NCI-H2171 treated with DMSO at 0.1 percent for 48 hours (cell line): ENCODE data around the gene CDH13.

Source experiments
- DNase-seq: peaks from one replicate; lab custom pipeline; 2025; lab: John Stamatoyannopoulos, UW

Gene CDH13

DNA sequence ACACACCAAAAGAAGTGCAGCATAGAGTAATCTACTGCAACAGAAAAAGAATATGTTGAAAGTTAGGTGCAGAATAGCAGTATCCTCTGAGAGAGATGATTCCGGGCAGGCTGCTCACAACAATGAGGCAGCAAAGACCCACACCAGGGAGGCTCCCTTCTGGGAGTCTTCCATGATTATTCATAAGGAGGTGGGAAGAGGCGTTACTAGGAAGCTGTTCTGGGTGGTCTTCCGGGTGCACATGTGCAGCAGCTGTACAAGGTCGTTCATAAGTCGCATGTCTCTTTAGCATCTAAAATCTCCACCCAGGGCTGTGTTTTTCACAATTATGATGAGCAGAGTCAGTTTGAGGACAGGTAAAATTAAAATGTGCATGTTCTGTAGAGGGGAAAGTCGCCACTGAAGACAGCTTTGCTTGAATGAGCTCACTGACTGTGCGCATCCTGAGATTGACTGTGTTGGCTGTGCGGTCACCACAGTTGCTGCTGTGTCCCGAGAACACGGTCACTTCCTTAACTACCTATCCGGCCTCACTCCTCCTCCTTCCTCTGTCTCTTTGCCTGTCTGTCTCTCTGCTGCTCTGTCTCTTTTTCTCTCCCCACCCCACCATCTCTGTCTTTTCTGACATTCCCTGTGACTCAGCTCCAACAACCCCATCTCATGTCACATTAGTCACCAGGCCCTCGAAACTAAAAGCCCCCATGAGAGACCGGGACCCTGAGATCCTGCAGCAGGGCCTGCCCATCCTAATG is 1055.5 kb downstream of the CDH13 start:
- no peak for DNase-seq

DNA sequence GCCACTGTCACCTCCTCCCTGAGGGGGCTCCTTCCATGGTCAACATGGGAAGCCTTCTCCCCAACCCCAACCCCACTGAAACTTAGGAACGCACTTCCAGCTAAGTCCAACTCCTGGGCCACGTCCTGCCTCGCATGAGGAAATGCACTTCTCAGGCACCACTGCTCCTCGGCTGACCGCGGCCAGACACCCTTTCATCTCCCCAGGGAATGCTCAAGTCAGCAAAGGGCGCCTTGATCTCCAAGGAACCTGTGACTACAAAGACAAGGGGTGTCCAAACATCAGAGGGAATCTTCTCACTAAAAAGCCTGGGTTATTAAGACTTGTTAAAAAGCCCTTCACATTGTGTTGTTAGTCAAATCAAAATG is 1056.1 kb downstream of the CDH13 start:
- DNase-seq: no peak

DNA sequence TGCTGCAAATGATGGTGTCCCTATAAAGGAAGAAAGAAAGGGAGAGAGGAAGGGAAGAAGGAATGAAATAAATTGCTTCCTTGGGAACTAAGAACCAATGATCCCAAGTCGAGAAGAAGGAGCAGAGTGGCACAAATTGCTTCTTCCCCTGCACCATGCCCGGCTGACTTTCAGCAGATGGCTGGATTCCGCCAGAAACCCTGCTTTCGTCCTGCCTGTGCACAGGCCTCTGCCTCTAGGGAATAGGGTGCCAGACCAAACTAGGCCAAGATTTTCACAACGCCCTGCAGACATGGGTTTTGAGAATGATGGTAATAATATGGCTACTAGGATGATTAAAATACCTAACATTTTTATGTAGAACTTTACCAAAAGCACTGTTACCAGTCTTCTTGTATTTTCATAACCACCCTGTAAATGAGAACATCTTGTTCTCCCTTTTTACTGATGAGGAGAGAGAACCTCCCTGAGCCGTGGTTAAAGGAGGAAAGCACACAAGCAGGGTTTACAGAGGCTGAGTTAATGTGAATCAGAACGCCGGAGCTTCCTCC is 1058.9 kb downstream of the CDH13 start:
- DNase-seq: no peak

DNA sequence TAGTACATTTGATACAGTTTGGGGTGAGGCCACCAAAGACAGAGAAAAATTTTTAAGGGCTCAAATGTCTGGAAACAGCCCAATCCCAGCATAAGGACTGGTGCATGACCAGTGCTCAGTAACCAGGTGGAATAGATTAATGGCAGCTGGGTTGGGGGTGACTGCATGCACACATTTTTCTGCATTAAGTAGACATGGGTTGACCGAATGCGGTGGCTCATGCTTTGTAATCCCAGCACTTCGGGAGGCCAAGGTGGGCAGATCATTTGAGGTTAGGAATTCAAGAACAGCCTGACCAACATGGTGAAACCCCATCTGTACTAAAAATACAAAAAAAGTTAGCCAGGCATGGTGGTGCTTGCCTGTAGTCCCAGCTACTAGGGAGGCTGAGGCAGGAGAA is 1060.0 kb downstream of the CDH13 start:
- no peak for DNase-seq

DNA sequence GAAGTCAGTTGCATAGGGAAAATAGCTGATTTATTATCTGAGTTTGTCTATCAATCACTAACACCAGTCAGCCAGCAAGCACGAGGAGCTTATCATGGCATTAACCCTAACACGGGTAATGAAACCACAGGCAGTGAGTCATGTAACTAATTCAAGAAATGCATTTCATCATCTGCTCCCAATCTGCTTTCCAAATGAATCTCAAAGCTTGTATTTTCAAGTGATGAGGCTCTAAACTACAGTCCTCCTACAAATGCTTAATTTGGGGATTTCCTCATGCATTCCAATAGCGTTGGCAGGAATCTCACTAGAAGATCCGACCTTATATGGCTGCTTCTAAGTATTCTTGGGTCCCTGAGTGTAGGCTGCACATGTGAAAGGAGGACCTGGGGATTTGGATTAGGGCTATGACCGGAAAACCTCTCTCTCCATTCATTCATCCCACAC is 1062.6 kb downstream of the CDH13 start:
- no peak for DNase-seq

DNA sequence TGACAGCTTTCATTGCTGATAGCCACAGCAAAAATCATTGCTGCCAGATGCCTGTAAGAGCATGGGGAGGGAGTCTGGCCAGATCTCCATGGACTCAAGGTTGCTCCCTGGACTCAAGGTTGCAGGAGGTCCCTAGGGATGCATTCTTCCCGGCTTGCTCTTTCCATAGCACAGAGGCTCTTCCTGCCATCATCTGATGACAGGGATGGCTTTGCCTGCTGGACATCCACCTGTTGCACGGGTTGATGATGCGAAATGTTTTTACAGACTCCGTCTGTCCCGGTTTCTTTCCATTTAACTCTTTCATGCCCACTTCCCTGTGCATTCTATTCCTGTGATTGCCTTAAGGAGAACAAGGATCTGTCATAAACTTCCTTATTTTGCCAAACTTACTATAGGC is 1065.5 kb downstream of the CDH13 start:
- DNase-seq: no peak

DNA sequence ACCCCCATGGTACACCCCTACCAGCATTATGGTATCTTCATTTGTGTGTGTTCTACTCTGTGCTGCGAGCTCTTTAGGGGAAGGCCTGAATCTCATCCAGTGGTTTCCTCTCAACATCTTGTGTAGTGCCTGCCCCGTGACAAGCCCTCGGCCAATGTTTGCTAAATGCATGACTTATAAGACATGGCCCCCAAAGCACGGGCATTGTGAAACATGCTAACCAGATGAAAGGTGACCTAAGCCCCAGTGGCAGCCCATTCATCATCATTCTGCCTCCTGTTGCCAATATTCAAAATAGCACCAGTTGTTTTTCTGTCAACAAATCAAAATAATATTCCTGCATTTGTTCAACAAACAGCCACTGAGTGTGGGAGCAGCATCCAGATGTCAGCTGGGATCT is 1072.2 kb downstream of the CDH13 start:
- no peak for DNase-seq

DNA sequence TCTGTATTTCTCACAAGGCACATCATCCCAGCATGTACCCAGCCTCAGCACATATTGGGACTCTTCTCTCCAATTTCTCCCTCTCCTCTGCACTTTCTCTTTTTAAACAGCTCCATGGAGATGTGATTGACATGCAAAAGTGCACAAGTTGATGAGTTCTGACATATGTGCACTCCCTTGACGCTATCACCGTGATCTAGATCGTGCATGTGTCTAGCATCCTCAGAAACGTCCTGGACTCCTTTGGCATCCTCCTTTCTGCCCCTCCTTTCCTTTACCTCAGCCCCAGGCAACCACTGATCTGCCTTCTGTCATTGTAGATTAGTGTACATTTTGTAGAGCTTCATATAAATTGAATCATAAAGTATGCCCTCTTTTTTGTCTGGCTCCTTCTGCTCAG is 1073.0 kb downstream of the CDH13 start:
- DNase-seq: no peak

DNA sequence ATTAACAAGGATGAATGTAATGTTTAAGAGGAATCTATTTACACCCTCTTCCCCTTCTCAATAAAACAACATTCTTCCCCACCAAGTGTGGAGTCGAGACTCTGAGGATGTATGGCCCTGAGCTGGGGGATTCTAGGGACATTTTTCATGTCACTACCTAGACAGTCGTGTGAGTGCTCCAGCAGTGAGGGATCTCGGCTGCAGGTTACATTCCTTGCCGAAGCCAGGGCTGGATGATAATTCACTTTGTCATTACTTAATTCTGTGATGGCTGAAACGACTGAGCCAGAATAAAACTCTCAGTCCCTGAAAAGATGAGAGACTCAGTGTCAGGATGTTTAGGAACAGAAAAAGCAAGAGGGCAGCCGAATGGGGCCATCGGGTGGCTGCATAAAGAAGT is 1074.1 kb downstream of the CDH13 start:
- DNase-seq: no peak

DNA sequence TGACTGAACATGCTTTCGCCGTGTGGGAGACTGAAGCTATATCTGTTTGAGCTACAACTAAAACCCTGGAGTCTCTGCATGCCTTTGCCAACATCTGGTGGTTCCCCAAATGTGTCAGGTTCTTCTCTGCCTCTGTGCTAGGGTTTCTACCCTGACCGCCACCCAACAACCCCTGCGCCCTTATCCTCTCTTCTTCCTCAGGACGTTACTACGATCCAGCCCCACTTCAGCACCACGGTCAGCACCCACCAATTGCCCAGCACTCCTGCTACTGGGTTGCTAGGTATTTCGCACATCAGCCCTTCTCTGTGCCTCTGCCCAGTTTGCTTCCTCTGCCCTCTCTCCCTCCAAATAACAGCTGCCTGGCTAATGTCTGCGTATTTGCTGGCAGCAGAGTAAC is 1074.7 kb downstream of the CDH13 start:
- DNase-seq: no peak

DNA sequence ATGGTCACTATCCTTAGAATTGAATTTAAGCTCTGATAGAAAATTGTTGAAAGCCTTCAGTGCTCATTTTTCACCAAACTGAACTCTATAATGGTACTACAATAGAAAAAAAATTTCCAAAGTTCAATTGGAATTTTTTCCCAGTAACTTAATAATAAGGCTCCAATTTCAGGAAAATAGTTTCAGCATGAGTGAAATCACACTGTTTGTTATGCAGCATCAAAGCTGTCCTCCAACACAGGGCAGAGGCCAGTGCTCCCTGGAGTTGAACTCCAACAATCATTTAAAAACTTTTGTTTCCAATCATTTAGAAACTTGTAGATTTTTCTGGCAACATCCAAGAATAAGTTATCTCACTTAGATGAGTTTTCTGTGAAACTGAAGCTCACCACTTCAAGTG is 1077.9 kb downstream of the CDH13 start:
- DNase-seq: no peak

DNA sequence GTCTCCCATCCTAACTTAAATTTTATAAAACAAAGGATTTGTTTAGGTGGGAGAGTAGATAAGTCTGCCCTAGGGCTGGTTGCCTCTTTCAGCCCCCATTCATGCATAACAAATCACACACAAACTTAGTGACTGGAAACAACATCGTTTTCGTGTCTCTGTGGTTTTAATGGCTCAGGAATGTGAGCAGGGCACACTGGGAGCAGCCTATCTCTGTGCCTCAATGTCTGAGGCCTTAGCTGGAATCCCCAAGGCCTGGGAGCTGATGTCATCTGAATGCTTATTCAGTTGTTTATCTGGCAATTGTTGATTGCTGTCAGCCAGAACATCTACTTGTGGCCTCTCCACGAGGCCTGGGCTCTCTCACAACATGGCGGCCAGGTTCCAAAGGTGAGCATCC is 1079.1 kb downstream of the CDH13 start:
- no peak for DNase-seq

DNA sequence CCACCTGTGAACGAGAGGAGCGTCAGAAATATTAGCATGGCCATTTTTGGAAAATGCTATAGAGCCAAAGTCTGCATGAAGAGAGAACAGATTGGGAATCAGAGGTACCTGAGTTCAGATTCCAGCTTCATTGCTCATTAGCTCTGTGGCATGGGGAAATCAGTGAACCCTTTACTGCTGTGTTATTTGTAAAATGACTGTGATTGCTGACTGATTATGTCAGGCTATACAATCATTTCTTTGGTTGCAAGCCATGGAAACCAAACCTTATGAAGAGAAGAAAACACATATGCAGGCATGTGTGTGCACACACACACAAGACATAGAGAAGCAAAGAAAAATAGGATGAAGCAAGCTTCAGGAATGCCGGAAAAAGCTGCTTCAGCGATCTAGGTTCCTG is 1079.6 kb downstream of the CDH13 start:
- no peak for DNase-seq

DNA sequence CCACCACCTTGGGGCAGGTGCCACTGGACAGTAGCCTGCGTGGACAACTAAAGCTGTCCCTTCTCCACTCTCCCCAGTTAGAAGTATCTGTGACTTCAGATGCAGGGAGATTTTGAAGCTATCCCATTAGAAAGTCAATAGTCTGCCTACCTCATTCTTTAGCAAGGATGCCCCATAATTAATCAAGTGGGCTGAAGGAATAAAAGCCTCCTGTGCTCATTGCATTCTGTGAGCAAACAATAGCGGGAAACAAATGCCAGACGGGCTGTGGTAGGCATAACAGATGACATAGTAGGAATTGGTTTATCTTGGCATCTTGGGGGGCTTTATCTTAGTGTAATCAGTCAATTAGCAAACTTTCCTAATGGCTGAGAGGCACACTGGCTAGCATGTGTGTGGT is 1084.3 kb downstream of the CDH13 start:
- no peak for DNase-seq

DNA sequence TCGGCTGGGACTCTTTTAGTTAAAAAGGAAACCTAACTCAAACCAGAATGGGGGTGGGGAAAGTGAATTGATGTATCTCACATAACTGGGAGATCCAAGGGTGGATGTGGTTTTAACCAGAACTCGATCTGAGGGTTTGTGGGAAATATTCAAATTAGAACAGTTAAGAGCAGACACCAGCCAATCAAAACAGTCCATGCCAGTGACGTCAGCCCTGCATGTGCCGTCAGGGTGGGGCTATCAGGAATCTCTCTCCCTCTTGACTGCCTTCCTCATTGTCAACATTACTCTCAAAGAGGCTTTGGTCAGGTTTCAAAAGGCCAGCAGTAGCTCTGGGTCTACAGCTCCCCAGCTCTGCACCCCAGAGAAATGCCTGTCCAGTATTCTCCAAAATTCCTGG is 1086.8 kb downstream of the CDH13 start:
- no peak for DNase-seq

DNA sequence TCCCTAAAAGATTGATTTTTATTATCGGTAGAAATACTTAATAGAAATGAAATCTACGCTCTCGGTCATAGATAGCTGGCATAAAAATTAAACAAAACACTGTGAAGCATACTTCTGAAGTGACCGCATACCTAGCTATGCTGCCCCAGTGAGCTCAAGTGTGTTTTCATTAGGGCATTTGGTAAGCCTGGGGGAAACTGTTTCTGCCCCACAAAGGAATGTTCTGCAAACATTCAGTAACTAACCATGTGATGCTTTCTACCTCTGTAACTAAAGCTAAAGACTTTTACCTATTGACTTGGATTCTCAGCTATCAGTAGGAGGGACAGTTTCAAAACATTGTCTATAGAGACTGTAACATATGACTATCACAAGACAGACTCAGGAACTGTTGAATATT is 1087.5 kb downstream of the CDH13 start:
- no peak for DNase-seq

DNA sequence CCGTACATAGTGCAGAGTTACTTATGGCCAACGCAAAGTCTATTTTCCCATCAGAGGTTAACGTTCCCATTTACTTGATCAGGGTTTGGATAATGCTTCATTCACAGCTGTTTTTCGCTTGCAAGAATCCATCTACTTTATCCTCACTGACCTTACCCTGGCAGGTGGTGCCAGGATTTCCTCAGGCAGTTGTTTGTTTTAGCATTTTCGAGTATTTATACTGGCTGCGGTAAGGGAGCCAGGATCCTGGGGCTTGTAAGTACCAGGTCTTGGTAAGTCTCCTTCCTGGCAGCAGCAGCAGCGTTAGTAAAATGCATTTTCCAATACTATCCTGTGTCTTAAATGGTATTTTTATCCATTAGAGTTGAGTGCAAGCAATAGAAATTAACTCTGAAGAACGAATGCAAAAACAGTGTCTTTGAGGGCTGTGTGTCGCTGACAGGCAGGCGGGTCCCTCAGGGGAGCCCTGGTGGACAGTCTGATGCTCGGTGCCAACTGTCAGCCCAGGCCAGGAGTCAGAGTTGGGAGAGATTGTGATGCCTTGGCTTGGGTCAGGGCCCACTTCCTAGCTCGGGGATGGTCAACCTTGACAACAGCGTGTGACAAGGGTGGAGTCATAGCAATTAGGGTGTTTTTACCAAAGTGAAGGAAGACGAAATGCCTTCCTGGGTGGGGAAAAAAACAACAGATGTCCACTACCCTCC is 1088.6 kb downstream of the CDH13 start:
- DNase-seq: no peak

DNA sequence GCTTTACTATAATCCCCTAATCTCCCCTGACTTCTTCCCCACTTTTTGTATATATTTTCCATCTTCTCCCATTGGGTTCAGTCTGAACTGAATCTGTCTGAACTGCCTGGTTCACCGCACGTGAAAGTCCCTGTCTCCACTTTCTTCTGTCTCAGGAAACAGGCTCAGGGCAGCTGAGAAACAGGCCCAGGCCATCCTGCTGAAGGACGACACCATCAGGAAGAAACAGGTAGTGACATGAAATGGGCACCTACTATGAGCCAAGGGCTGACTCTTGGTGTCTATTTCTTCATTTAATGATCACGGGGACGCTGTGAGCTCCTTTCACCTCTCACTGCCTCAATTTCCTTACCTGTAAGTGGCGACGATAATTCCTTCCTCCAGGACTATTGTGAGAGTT is 1090.5 kb downstream of the CDH13 start:
- no peak for DNase-seq

DNA sequence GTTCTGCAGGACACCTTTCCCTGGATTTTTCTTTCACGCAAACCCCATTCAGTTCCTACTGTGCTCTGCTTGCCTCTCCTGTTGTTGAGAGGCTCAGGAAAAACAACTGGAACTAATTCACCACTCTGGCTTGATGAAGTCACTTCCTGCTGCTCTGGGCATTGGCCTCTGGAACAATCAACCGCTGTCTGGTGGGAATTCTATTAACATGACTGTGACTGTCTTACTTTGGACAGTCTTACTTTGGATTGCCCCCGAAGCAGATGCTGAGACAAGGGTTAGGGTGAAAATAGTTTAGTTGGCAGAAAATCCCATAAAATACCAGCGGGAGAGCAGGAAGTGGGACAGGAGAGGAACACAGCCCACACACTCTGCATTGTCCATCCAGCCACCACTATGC is 1091.0 kb downstream of the CDH13 start:
- no peak for DNase-seq

DNA sequence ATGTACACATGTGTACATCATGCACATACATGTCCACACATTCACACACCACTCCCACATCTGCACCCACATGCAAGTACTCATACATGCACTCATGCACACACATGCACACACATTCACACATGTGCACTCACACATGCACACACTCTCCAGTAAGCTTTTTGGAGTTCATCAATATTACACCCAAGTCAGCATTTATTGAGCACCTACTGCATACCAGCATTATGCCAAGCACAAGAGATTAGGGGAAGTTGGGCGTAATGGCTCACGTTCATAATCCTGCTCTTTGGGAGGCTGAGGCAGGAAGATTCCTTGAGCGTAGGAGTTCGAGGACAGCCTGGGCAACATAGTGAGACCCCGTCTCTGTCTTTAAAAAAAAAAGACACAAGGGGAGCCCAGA is 1093.4 kb downstream of the CDH13 start:
- no peak for DNase-seq

DNA sequence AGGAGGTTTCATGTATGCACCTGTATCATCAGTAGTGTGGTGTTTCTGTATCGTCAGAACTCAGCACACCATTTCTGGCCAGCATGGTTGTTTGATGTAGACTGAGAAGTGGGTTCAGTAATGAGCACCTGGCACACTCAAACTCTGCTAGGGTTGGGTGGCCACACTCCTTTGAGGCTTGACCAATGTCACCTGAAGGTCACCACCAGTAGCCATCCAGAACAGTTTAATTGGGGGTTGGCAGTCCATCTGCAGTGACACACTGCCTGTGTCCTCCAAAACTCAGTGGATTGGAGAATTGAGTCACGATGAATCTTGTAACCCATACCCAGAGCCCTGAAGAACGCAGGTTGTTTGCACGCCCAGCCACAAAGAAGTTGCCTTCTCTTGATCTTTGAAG is 1094.2 kb downstream of the CDH13 start:
- no peak for DNase-seq

DNA sequence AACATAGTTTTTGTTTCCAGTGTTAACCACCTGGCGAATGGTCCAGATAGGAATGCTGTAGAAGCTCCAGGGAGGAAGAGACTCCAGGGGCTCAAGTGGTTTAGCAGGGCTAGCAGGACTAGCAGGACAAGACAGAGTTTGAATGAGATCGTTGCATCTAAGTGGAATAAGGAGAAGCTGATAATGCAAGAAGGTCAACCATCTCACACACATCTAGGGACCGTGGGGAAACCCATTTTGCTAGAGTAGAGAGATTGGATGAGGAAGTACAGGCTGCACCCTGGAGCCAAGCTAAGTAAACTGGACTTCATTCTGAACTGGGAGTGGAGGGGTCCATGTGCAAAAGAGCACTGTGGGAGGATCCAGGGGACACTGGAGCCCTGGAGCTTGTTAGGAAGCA is 1094.9 kb downstream of the CDH13 start:
- DNase-seq: no peak

DNA sequence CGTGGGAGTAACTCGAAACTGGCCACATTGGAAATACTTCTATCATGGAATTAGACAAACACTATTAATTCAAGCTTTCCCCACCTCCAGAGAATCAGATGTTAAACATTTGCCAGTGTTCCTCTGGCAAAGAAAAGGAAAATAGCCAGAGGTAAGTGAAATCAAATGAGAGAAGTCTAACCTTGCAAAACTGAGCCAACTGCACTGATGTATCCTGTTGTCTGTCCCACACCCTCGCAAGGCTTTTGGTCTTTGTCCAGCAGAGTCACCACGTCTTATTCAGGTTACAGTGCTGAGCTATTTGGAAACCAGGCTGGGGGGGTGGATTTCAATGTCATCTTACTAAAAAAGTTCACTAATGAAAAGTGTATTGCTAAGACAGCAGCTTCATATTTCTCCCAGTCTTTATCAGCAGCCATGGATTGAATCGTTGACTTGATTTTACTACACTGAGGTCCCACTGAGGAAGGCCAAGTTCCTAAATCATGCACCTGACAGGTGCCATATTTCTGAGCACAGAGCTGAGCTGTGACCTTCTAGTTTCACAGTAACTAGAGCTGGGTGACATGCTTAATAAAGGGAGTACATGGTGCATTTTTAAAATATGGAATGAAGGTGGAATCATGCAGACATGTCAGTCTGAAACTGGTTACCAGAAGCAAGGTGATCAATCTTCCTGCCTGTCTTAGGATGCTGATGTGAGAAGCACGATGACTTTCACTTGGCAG is 1095.9 kb downstream of the CDH13 start:
- DNase-seq: no peak
